SKM-1 (cell line): ENCODE data around the gene CTNND2.
"Not testable (repeated sequence)": the region's sequence is repeated elsewhere in the genome, so short reads cannot be mapped to it uniquely, and the experiment has no call there.

Experiments
- DNase-seq: peaks from one replicate; lab custom pipeline; 2025; ENCODE audit not compliant: unreplicated experiment; lab: John Stamatoyannopoulos, UW

Gene CTNND2

DNA sequence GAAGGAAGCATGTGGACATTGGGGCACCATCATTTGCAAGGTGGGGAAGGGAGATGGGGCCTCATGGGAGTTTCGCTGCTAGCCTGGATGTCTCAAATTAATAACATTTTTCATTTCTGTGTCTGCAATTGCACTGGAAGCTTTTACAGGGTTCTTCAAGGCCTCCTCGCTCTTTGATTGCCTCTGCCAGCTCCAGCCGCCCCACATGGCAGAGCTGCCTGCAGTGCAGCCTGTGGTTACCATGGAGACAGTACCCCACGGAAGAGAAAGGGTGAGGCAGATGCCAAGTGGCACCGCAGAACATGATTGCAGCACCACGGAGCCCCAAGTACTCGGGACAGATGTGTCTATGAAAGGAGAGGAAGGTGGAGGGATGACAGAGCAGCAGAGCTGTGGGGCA, 25.4 kb downstream of the CTNND2 start:
- no peak for DNase-seq

DNA sequence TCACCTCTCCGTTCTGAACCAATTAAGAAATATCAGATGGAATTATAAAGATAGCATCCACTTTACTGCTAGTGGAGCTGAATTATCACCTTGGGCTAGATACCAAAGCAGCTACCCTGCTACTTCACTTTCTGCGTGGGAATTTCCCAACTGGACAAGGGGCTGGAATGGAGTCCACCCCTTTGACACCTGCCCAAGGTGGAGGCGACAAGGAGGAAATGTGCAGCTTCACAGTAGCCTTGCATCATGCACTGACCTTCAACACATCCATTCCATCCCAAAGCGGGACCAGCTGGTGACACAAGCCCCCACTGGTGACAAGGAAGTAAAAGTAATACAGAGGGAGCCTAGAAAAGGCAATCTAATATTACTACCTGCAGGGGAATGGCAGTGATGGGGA, 30.7 kb downstream of the CTNND2 start:
- no peak for DNase-seq

DNA sequence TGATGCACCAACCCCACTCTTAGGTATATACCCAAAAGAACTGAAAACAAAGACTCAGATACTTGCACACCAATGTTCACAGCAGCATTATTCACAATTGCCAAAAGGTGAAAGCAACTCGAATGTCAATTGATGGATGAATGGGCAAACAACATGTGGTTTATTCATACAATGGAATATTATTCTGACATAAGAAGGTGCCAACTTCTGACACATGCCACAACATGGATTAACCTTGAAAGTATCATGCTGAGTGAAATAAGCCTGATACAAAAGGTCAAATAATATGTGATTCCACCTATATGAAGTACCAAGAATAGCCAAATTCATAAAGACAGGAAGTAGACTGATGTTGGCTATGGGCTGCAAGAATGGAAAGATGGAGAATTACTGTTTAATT, 35.0 kb downstream of the CTNND2 start:
- DNase-seq = no peak

DNA sequence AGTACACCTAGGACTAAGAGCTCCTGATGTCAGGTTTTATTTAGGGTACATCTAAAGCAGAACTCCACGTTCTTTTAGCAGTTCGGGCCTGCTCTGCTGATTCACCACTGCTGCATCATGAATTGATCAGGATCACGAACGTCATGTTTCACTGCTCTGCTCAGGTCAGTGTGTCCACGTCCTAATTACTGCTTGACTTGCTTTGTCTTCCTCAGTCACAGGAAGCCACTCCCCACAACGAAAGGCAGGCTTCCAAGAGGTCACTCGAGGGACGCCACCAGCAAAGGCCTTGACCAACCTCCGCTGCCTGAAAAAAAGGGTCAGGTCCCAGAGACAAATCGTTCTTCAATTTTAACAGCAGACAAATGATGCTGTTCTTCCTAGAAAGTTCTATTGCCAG, 40.3 kb downstream of the CTNND2 start:
- DNase-seq = no peak

DNA sequence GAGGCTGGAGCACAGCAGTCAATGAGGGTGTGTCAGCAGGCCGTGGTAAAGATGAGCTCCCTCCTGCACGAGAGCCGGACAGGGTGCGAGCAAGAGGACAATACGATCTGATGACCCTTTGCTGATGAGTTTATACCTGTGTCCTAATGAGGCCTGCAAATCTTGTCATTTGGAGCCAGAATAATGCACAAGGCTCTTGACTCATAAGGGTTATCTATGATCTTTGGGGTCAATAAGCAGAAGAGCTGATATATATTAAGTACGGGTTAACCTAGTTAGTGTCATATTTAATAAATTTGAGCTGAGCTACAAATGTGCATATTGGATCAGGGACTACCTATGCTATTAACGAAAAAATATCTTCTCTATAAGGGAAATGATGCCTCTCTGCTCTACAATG, 46.9 kb downstream of the CTNND2 start:
- no peak for DNase-seq

DNA sequence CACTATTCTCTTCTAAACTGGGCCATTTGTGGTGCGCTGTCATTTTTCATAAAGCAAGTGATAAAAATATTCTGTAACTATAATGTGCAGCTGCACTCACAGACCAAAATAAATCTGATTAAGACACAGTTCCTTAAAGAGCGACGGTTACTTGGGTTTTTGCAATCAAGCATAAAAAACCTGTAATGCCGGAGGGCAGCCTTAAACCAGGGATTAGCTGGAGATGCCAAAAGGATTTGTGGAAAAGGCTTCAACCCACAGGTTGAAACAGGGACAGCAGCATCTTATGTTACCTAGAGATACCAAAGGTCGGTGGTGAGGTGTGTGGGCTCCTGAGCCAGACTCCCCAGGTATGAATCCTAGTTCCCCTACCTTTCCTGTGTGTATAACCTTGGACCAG, 49.3 kb downstream of the CTNND2 start:
- DNase-seq = no peak

DNA sequence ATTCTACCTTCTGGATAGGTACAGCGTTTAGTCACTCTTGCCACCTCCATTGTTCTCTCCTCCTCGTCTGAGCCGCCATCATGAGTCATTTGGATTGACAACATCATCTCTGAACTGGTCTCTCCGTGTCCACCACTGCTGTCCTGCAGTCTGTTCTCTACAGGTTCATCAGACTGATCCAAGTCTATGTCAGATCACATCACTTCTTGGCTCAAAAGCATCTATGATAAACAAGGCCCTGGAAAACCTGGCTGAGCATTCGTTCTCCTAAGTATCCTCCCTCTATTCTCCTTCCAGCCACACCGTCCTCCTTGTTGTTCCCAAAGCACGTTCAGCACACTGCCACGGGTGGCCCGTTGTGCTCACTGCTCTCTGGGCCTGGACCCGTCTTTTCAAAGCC, 50.5 kb downstream of the CTNND2 start:
- DNase-seq = no peak

DNA sequence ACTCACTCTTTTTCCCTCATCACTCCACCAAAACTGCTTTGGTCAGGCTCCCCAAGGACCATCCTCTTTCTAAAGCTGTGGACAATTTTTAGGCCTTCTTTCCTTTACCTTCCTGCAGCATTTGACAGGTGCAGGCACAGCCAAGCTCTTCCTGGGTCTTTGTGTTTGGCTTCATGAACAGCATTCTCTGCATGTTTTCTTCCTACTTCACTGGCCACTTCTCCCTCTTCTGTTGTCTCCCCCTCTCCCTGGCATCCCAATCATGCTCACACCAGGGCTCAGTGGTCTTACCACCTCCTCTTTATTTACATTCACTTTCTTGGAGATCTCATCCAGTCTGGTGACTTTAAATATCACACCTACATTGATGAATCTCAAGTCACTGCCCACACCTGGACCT, 51.1 kb downstream of the CTNND2 start:
- DNase-seq = no peak

DNA sequence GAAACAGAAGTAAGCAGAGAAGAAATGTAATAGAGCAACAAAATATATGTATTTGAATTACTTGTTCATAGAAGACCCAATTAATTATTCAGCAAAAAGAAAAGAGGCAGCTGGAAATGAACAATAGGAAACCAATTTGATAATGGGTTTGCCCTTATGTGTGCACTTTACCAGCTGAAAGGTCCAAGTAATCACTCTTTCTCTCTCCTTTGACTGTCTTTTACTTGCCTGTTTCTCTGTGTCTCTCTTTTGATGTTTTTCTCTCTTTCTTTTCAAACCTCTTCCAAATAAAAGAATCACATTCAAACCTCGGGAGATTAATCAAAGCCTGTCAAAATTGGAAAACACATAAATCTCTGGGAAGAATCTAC, 51.5 kb downstream of the CTNND2 start:
- DNase-seq = no peak

DNA sequence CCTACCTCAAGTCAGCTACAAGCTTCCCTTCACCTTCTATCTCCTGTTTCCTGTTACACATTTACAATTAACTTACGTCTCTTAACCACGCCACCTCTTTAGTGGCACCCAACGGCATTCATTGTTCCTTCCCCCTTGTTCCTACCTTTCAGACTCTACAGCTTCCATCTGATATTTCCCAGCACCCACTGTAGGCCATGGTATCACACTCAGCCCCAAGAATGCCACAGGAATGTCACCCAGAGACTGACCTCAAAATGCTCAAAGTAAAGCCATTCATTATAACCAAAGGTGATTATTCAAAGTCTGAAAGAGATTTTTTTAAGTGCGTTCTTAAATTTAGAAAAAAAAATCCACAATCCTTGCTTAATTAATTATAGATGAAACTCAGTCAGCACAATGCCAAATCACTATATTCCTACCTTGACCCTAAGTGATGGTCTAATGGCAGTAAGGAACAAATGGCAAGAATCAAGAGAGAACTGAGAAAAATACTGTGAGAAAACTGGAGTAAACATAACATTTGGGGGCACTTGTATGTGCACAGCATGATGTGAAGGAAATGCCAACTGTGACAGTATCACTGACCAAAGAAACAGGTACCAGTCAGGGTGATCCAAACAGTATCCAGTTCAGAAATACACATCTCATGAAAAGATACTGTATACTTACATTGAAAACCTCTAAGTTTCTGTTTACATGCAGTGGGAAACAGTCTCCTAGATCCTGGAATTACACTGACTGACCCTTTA, 52.1 kb downstream of the CTNND2 start:
- no peak for DNase-seq

DNA sequence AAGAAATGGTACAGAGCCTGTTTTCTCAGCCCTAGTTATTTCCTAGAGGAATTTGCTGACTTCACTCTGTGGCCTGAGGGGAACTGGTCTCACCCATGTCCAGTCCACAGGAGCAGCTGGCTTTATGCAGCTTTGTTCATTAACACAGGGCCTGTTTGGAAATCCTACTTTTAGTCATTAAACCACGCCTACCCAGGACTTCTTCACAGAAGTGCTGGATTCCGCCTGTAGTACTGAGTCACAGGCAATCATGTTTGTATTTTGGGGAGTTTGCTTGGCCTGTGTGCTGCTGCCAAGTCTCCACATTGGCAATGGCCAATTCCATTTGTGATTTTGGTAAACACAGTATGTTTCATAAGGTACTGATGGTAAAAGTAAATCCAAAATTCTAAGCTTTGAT, 52.8 kb downstream of the CTNND2 start:
- DNase-seq = no peak

DNA sequence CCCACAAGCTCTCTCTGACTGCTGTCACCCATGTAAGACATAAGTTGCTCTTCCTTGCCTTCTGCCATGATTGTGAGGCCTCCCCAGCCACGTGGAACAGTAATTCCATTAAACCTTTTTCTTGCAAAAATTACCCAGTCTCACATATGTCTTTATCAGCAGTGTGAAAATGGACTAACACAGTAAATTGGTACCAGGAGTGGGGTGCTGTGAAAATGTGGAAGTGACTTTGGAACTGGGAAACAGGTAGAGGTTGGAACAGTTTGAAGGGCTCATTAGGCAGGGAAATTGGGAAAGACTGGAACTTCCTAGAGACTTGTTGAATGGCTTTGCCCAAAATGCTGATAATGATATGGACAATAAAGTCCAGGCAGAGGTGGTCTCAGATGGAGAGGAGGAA, 75.7 kb downstream of the CTNND2 start:
- DNase-seq = not testable (repeated sequence)

DNA sequence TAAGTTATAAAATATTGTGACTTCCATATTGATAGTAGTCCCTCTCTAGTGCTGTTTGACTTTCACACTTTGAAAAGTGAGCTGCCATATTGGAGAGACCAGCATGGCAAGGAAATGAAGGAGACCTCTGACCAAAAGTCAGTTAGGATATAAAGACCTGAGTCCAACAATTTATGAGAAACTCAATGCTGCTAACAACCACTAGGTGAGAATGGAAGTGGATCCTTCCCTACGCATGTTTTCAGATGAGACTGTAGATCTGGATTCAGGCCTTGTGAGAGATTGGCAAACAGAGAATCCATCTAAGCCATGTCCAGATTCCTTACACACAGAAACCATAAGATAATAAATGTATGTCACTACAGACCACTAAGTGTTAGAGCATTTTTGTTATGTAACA, 81.6 kb downstream of the CTNND2 start:
- DNase-seq = no peak

DNA sequence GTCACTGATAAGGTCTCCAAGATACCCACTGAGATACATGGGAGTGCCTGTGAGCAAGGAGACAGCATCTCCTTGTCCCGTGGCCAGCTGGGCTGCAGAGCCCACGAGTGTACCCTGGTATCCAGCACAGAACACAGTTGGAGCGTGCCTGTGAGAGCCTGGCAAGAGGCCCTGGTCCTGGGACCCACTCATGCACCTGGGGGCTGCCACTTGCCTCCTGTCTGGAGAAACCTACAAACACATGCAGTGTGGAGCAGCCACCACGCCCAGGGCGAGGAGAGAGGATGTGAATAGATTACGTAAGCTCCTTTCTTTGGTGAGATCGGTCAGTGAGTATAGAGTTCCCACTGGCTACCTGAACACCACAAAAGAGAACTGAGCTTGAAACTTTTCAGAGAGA, 88.3 kb downstream of the CTNND2 start:
- DNase-seq = no peak

DNA sequence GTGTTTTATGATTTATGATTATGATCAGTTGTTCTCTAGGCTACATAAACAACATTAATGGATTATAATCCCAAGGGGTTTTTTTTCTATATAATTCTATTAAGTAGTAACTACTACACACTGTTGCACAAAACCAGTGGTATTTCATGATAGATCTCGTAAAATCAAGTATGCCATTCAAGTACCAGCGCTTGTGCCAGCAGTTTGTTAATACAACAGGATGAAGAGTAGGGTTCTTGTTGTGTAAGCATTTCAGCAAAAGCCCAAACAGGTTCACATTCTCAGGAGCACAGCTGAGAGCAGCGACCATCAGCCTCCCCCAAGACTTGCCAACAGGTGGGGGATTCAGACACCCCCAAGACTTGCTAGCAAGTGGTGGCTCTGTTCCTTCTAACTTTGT, 88.8 kb downstream of the CTNND2 start:
- no peak for DNase-seq

DNA sequence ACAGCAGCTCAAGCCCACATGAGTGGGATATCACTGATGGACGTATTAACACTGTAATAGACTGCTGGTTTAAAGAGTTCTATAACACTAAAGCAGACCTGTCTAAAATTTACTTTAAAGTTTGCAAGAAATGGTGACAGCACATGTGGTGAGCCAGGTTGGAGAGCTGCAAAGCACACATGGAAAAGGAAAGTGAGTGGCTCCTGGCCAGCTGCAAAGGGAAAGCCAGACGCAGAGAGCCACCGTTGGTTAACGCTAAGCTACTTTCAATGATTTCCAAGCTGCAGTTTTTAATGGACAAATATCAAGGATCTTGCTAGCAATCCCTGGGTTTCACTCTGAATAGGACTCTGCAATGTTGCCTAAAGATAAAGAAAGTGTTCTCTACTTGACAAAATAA, 89.9 kb downstream of the CTNND2 start:
- no peak for DNase-seq

DNA sequence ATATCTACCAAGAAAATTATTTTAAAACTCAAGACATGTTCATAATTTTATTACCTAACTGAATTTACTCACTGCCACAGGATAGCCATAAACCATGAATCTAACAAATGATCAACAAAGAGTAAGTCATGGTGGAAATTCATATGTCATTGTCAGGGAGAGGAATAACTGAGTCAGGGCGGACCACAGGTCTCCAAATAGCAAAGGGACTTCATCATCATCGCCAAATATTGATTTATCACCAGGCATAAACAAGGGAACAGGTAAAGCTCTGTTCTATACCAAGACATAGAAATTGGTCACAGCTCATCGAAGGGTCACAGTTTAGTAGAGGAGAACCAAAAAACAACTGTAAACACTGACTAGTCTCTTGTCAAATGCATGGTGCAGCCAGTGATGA, 94.8 kb downstream of the CTNND2 start:
- no peak for DNase-seq

DNA sequence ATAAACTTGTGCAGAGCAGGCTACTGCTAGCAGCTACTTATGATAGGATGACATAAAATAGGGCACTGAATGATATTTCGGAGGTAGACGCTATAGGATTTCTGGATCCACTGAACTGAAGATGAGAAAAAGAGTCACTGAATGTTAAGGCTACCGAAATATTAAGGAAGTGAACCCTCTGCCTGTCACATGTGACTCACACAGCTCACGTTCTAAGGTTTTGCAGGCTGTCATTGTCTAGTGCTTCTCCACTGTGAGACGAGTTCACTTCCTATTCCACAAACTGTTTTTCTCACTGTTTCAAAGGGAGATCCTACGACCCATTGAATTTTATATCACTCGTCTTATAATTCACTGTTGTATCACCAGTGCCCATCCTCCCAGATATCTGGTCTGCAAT, 100.8 kb downstream of the CTNND2 start:
- DNase-seq = no peak

DNA sequence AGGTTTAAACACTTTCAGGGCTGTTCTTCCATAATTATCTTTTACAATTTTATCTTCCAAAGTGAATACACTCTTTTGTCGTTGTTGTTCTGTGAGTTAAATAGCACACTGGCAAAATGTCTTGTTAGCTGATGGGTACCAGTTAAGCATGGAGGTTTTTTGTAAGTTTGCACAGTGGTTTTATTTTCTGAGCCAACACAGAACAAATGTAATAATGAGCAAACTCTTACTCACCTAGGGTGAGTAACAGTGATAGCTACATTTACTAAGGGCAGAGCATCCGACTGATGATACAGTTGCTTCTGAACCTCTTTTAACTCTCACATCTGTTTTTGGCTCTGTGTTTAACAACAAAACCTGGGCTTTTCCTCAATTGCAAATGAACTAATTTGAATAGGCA, 103.2 kb downstream of the CTNND2 start:
- no peak for DNase-seq

DNA sequence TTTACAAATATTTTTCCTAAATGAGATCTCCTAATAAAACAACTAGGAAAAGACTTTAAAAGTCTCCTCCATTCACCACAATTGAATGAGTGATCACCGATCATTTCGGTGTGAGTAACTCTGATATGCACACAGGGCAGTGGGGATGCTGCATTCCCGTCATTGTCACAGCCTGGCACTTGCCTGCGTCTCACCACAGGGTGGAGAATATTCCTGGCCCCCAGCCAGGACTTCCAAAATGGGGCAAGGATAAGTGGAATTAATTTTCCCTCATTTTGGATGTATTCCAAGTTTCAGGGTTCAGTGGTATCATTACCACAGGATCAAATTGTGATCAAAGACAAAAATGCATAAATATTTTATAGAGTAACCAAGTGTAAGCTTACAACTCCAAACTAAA, 107.1 kb downstream of the CTNND2 start:
- no peak for DNase-seq

DNA sequence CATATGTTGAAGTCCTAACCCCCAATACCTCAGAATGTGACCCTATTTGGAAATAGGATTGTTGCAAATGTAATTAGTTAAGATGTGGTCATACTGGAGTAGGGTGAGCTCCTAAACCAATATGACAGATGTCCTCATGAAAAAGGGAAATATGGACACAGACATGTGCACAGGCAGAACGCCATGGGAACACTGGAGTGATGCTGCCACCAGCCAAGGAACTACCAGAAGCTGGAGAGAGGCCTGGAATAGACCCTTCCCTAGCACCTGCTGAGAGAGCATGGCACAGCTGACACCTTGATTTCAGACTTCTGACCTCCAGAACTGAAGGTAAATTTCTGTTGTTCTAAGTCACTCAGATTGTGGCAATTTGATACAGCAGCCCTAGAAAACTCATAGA, 110.8 kb downstream of the CTNND2 start:
- DNase-seq = no peak

DNA sequence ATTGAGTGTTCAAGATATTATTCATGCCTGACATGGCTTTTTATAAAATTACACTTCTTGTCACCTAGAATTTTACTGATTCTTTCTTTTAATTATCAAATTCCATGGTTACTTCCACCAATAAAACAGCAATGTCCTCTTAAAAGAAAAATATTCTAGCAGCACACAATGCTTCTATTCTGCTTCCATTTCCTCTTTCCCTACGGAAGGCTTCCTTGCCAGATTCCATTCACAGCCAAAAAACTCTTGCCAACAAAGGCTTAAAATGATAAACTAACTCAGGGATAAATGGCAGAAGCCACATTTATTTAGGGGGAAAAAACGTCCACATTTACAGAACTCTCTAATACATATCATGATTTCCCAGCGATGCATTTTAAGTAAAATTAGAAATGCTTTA, 111.6 kb downstream of the CTNND2 start:
- no peak for DNase-seq

DNA sequence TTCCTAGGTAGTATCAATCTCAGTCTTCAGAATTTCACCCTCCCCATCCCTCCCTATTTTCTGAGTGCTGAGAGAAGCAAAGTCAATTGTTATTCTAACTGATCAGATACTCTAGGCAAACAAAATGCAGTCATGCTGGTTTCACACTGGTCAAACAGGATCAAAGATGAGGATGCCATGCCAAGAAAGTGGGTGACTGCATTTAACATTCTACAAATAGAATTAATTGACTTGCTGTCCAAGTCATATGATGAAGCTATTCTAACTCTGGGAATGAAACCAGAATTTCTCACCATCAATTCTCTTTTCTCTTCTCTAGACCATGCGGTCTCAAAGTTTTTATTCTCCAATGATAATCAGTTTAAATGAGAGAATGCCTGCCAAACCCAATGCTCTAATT, 112.5 kb downstream of the CTNND2 start:
- DNase-seq = no peak

DNA sequence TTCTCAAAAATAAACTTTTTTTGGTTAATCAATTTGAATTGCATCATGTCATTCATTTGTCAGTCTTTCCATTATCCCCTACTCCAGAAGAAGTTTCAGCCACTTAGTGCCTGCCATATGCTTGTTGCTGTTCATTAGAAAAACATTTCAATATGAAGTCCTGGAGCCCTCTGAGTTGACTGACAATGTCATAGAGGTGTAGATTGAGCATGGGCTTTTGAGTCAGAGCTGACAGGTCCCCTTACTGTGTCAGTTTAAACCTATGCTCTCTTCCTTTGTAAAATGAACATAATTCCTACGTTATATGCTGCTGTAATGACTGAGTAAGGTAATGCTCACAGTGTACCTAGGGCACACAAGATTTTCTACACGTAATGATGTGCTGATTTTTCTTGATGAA, 114.0 kb downstream of the CTNND2 start:
- no peak for DNase-seq
